WI38 (cell line): ENCODE measurements around the gene PARD3.
"Not testable (repeated sequence)": the region's sequence is repeated elsewhere in the genome, so short reads cannot be mapped to it uniquely, and the experiment has no call there.

ENCODE experiments used
- H3K4me3 ChIP-seq: 2 replicates; pipeline ENCODE4 v1.5.1; 2011; ENCODE audit warnings: low read depth, mild to moderate bottlenecking, control low read depth, low read length
- CTCF ChIP-seq: IDR thresholded peaks from 2 replicates; pipeline ENCODE4 v1.5.1; 2012; ENCODE audit warnings: low read depth, mild to moderate bottlenecking, control low read depth, low read length

PARD3 gene

DNA sequence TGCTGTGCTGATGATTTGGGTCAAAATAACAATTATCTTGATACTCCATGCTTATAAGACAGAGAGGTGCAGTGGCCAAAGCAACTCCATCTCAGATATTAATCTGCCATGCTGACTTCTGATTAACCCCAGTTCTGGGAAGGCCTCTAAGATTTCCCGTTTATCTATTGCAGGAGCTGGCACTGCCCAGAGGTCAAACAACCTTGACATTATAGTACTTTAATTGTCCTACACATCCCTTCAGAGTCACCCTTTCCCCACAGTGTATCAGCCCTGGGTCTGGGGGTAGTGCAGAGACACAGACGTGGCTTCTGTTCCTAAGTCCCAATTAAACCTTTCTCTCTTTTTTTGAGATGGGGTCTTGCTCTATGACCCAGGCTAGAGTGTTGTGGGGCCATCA lies 63.8 kb downstream of the PARD3 start:
- TF ChIP-seq CTCF = no peak
- no peak overlapping the region for H3K4me3 ChIP-seq

DNA sequence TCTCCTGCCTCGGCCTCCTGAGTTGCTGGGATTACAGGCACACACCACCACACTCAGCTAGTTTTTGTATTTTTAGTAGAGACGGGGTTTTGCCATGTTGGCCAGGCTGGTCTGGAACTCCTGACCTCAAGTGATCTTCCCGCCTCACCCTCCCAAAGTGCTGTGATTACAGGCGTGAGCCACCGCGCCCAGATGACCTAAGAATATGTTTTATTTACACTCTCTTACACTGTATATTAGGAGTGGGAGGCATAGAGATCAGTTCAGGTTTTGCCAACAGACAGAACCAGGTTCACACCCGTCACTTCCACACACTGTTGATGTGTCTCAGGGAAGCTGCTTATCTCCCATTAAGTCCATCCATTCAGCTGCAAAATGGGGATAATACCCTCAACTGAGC lies 64.3 kb downstream of the PARD3 start:
- H3K4me3 ChIP-seq = not testable (repeated sequence)

- no peak overlapping the region for H3K4me3 ChIP-seq
- no peak for TF ChIP-seq CTCF
Observed at GRCh38 chr10:34748767-34749166, 66.3 kb downstream of the PARD3 start.

DNA sequence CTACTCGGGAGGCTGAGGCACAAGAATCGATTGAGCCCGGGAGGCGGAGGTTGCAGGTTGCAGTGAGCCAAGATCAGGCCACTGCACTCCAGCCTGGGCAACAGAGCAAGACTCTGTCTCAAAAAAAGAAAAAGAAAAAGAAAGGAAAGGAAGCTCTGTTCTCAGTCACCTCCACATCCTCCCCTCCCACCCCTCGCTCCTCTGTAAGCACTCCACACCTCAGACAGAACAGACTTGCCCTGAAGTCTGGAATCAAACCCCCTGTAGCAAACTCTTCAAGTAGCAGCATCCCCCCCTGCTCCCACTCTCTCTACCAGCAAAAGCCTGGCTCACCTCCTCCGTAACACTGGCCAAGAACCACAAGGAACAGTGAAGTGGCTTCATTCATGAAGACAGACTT lies 66.7 kb downstream of the PARD3 start:
- no peak overlapping the region for H3K4me3 ChIP-seq
- no peak for TF ChIP-seq CTCF

DNA sequence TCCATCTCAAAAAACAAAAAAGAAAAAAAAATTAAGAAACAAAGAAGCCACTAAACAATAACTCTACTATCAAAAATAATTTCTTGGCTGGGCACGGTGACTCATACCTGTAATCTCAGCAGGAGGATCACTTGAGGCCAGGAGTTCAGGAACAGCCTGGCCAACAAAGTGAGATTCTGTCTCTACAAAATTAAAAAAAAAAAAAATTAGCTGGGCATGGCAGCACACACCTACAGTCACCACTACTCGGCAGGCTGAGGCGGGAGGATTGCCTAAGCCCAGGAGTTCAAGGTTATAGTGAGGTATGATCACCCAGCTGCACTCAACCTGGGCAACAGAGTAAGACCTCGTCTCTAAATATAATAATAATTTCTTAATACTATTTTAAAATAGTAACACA lies 69.0 kb downstream of the PARD3 start:
- no peak for TF ChIP-seq CTCF
- H3K4me3 ChIP-seq = no peak overlapping the region

DNA sequence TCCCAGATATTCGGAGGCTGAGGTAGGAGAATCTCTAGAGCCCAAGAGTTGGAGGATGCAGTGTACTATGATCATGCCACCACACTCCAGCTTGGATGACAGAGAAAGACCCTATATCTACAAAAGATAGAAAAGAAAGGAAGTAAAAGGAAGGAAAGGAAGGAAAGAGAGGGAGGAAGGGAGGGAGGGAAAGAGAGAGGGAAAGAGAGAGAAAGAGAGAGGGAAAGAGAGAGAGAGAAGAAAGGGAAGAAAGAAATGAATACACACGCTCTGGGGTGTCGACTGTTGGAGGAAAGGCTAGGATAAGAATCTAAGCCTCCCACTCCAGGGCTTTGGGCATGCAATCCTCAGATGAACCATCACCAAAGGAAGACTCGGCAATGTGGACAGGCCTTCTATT lies 69.9 kb downstream of the PARD3 start:
- H3K4me3 ChIP-seq = no peak overlapping the region
- TF ChIP-seq CTCF = no peak

DNA sequence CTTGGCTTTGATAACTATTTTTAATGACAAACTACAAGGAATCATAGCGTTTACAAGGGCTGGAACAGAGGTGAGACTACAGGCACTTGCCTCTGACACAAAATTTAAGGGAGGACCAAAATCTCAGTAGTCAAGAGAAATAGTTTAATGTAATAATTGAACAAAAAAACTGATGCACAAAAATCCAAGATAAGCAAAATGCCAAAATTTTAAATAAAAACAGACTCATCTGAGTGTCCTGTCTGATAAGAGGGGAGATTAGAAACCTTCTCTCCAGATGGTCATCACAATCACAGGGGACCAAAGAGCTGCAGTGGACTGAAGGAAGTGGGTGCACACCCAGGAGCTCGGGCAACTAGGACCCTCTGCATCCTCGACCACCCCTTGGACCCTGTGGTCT lies 70.5 kb downstream of the PARD3 start:
- no peak for TF ChIP-seq CTCF
- no peak overlapping the region for H3K4me3 ChIP-seq

DNA sequence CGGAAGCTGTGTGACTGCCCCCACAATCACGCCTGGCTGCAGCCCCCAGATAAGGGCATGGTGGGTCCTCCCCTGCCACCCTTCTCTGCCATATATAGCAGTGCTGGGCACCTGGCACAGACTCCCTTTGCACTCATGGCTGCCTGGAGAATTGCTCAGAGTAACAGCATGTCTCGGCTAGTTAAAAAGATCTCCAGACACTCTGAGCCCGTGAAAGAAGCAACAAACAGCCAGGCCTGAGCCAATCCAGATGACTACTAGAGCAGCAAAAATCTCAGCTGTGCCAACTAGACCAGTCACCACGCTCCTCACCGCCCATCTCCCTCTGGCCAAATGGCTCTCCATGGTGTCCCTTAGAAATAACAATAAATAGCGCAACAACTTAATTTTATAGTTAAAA lies 71.3 kb downstream of the PARD3 start:
- H3K4me3 ChIP-seq = no peak overlapping the region
- TF ChIP-seq CTCF = no peak
